GM21576 (cell line): ENCODE results near the gene IL17RD.
"Not testable (repeated sequence)": the region's sequence is repeated elsewhere in the genome, so short reads cannot be mapped to it uniquely, and the experiment has no call there.

Experiments
- ATAC-seq: cut with Tn5 transposase; IDR thresholded peaks from one replicate; pipeline ENCODE4 v1.9.1; 2021; ENCODE audit warnings: mild to moderate bottlenecking, moderate library complexity; ENCODE audit not compliant: unreplicated experiment

IL17RD gene

GRCh38 chr3:57094575-57094974, 70.6 kb downstream of the IL17RD start:
- no peak for ATAC-seq

DNA sequence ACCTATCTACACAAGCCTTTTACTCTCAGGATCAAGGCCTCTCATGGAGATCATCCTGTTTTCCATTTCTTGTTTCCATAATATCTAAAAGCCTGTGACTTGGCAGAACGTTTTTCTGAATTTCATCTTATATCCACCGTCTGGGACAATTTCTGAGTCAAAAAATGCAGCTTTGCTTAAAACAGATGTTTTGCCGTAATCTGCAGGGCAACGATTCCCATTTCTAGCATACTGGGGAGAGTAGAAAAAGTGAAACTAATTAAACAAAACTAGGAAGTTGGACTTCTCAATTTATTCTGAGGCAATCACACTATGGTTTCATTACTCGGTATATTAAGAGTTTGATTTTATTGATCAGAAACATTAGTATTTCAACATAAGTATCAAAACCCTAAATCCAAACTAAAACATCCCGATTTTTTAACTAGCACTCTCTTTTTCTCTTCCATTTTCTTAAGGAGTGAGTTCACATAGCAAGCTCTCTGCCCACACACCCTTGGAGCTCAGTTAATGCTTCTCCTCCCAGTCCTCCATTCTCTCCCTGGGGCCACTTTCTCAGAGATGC, 71.1 kb downstream of the IL17RD start:
- no peak for ATAC-seq

GRCh38 chr3:57093489-57093888, 71.7 kb downstream of the IL17RD start:
- ATAC-seq: no peak

- ATAC-seq: no peak
These were observed 73.5 kb downstream of the IL17RD start for GRCh38 chr3:57091521-57092273.

DNA sequence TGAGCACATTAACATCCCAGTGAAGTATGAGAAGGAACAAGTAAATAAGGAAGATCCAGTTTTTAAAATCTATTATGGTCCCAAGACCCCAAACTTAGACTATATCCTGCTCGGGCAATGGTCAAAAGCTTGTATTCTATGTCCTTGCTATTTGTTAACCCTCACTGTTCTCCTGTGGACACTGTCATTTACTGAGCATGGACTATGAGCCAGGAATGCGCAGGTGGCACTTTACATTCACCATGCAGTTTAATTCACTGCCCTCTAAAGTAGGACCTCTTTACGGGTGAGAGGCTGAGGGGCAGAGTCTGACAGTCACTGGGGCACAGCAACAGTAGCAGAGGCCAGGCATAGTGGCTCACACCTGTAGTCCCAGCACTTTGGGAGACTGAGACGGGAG, 76.1 kb downstream of the IL17RD start:
- ATAC-seq: no peak

GRCh38 chr3:57088503-57088902, 76.7 kb downstream of the IL17RD start:
- ATAC-seq: no peak

DNA sequence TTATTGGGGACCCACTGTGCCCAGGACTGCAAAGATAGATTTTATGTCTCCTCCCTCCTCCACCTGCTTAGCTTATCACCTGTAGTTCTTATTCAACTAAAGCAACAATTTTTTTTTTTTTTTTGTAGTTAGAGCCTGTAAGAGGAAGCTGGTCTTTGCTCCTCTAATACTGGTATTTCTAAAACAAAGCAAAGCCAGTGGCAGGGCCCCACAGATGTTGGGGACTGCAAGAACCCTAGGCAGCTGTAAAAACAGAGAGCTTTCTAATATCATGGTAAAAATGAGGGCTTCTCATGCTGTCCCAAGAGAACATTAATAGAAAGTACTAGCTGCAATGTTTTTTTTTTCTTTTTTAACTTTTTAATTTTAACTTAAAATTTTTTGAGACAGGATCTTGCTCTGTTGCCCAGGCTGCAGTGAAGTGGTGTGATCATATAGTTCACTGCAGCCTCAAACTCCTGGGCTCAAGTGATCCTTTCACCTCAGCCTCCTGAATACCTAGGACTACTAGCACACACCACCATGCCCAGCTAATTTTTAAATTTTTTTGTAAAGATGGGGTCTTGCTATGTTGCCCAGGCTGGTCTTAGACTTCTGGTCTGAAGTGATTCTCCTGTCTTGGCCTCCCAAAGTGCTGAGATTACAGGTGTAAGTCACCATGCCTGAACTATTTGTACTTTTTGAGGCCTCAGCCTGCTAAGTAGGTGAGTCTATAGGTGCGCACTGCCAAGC, 77.6 kb downstream of the IL17RD start:
- no peak for ATAC-seq

DNA sequence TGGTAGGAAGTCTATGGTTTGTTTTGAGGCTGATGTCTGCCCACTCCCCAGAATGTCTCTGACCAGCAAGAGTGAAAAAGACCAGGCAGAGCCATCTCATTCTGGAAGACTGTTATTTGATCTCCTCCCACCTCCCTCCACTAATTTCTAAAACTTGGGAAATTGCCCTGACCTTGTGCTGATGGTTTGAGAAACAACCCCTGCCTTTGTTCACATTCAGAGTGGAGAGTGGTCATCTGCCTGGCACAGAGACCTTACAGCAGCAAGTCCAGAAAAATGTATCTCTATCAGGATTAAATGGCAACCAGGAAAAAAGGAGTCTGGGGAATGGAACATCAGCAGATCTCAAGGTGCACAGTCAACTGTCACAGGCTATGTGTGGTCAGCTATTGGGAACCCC, 79.0 kb downstream of the IL17RD start:
- no peak for ATAC-seq

DNA sequence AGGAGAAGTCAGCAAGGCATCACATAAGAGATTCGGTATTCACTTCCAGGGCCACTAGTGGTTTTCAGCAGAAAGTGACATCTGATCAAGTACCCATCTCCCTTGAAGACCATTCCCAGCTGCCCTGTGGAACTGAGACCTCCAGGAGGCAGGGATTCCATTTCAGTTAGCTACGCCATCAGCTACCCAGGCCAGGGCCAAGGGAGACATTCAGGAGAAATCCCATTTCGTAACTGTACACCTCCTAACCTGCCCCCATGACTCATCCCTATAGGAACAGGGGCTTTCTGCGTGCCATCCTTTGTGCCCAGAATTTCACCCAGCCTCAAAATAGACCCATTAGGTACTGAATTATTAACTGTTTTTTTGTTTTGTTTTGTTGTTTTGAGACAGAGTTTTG, 79.9 kb downstream of the IL17RD start:
- no peak for ATAC-seq

GRCh38 chr3:57083266-57083995, 81.7 kb downstream of the IL17RD start:
- not testable (repeated sequence) for ATAC-seq

DNA sequence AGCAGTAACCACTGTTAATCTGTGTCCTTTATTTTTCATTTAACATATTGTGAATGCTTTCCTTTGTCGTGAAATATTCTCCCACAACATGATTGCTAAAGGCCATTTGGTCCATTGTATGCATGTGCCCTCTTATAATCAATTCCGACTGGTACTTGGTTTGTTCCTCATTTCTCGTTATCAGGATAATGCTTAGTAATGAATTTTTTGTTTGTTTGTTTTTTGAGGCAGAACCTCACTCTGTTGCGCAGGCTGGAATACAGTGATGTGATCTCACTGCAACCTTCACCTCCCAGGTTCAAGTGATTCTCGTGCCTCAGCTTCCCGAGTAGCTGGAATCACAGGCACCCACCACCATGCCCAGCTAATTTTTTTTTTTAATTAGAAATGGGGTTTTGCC, 82.7 kb downstream of the IL17RD start:
- ATAC-seq: no peak

- no peak for ATAC-seq
These were observed 84.0 kb downstream of the IL17RD start for GRCh38 chr3:57081173-57081572.

- ATAC-seq: no peak
These were observed 85.0 kb downstream of the IL17RD start for GRCh38 chr3:57080171-57080570.

DNA sequence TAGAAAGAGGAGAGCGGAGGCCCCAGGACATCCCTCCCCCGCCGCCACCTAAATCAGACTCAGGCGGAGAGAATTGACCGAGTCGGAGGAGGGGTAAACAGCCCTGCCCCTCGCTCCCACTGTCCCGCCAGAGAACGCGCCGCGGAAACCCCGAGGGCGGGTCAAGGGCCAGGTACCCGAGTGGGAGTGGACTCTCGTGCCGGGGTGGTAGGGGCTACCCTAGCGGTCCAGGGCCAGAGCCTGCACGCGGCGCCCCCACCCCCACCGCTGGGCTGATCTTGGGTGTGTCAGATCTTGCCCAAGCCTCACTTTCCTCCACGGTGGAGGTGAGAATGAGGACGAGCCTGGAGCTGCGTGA, 85.7 kb downstream of the IL17RD start:
- ATAC-seq: no peak

GRCh38 chr3:57078635-57079473, 86.3 kb downstream of the IL17RD start:
- no peak for ATAC-seq

DNA sequence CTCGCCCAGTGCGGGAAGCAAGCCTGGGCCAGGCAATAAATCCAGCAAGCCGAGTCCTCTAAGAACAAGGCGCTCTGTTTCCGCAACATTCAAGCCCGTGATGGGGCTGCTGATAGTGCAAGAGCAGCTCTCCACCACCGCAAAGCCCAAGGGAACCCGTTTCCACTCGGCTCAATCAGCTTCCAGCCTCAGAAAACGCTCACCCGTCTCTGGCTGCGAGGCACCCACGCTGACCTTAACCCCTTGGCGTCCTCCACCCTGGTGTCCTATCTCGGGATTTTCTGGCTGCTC, 86.9 kb downstream of the IL17RD start:
- ATAC-seq: no peak

DNA sequence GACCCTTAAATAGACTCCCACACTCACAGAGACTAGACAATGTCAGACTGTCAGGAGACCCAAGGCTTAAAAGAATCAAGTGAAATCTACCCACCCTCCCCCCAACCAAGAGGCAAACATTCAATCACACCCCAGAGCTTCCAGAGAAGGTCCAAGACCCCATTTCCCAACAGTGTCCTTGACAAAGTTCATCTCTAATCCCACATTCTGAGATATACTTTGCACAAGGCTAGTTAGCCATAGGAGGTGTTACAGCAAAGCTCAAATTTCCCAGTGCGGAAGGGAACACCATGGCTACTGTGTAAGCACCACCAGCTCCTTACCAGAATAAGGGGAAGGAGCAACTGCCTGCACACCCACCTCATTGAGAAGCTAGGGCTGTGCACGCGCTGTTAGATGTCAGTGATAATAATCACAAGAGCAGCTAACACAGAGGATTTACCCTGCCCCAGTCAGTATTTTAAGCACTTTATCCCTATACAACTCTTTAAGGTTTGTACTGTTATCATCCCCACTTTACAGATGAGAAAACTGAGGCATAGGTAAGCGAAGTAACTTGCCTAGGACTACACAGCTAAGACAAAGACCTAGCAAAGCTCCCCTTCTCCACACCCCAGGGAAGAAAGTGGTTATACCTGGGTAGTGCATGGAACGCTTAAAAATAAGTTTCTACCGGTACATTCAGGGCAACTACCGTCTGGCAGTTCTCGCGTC, 87.4 kb downstream of the IL17RD start:
- ATAC-seq: no peak

DNA sequence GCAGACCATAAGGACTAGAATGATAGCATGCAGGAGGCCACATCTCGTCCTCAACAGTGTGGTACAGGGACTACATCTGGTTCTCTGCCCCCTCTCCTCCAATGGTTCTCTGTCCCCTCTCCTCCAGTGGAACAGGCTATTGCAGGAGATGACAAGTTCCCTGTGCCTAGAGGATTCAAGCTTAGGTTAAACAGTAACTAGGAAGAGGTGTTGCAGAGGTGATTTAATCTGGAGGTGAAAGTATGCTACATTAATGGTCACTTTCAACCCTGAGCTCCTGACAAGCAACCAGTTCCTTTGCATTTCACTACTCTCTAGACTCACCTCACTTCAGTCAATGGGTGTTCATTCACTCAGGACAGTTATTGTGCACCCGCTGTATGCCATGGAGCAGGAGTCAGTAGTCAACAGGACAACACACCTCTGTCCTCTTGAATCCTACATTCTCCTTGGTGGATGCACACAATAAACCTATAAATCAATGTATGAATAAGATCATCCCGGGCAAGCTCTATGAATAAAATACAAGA, 88.7 kb downstream of the IL17RD start:
- no peak for ATAC-seq

- ATAC-seq: no peak
These were observed 91.0 kb downstream of the IL17RD start for GRCh38 chr3:57074135-57074534.

DNA sequence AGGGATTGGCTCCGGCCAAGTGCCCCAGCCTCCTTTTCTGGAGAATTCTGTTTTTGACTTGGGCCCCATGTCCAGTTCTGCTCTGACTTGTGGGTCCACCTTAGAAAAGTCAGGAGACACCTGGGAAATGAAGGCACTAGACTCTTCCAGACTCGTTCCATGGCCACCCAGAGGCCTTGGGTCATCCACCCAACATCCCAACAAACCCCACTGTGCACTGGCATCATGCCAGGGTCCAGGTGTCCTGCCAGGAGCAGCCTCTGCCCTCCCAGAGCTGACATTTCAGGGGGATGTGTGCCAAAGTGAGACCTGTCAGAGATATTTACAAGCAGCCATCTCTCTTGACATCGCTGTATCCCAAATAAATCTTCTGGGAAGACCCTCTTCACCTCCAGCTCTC, 91.5 kb downstream of the IL17RD start:
- ATAC-seq: no peak
